RWPE2 (cell line): Measurements from ENCODE around the gene NHS.

ENCODE experiments used
- ATAC-seq: fragments of 200-7000 bp; cut with Tn5 transposase; 3 replicates; pipeline ENCODE4 v1.9.1; 2021; ENCODE audit warnings: low read depth
- DNase-seq: peaks from one replicate; pipeline ENCODE4 v3.0.0-alpha.2; 2020; ENCODE audit warnings: low spot score
- H3K27ac ChIP-seq: fragments of 450-650 bp; 2 replicates; pipeline ENCODE4 v1.5.1; 2017; ENCODE audit warnings: mild to moderate bottlenecking; ENCODE audit not compliant: poor library complexity, severe bottlenecking
- H3K27me3 ChIP-seq: fragments of 250-450 bp; sonication (Bioruptor Pico); 2 replicates; pipeline ENCODE4 v1.5.1; 2021; ENCODE audit warnings: mild to moderate bottlenecking, moderate library complexity; ENCODE audit not compliant: insufficient read depth, poor library complexity, severe bottlenecking
- H3K36me3 ChIP-seq: fragments of 250-450 bp; sonication (Bioruptor Pico); 2 replicates; pipeline ENCODE4 v1.5.1; 2020; ENCODE audit warnings: low read depth, mild to moderate bottlenecking, moderate library complexity
- H3K4me1 ChIP-seq: fragments of 250-450 bp; sonication (Bioruptor Pico); 2 replicates; pipeline ENCODE4 v1.5.1; 2021; ENCODE audit warnings: mild to moderate bottlenecking, moderate library complexity; ENCODE audit not compliant: insufficient read depth, poor library complexity, severe bottlenecking
- H3K4me3 ChIP-seq: fragments of 250-450 bp; sonication (Bioruptor Pico); 2 replicates; pipeline ENCODE4 v1.5.1; 2021; ENCODE audit warnings: mild to moderate bottlenecking, moderate library complexity; ENCODE audit not compliant: severe bottlenecking
- H3K9me3 ChIP-seq: fragments of 250-450 bp; sonication (Bioruptor Pico); 2 replicates; pipeline ENCODE4 v1.5.1; 2021; ENCODE audit warnings: mild to moderate bottlenecking, moderate library complexity; ENCODE audit not compliant: severe bottlenecking
- CTCF ChIP-seq: fragments of 450-650 bp; IDR thresholded peaks from one replicate; pipeline ENCODE4 v1.5.1; 2017; ENCODE audit warnings: mild to moderate bottlenecking, moderate library complexity; ENCODE audit not compliant: poor library complexity, severe bottlenecking

NHS gene

DNA sequence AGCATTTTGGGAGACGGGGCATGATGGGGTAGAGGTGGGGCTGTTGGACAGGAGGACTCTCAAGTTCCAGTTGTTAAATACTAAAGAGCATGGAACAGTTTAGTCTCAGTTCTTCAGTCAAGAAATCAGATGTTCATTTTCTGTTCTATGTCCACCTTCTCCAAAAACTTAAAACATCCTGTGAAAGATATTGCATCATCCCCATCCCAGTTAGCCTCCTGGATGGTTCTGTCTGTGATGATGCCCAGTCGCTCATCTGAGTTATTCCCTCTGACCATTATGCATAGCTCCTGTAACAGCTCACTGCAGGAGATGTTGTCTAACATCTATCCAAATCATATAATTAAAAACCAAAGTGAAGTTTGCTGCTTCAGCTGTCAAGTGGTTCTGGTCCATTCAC, 330.2 kb downstream of the NHS start:
- Histone ChIP-seq H3K4me3 (no peak overlapping the region), H3K4me1 (peaks cover 26% of the 10 kb centered on the region), H3K27me3 (no peaks in the 10 kb centered on the region), H3K9me3 (no peaks in the 10 kb centered on the region), H3K27ac (no peak overlapping the region), H3K36me3 (no peaks in the 10 kb centered on the region)
- ATAC-seq (no peak), DNase-seq (no peak)
- no peak for TF ChIP-seq CTCF

- Histone ChIP-seq H3K4me3 (no peak overlapping the region), H3K36me3 (no peaks in the 10 kb centered on the region), H3K27me3 (no peaks in the 10 kb centered on the region), H3K9me3 (no peaks in the 10 kb centered on the region), H3K4me1 (peaks cover 20% of the 10 kb centered on the region), H3K27ac (no peak overlapping the region)
- ATAC-seq (peak; percentile 73), DNase-seq (no peak)
- TF ChIP-seq CTCF: no peak
Observed at GRCh38 chrX:17706676-17707075, 331.7 kb downstream of the NHS start.

- Histone ChIP-seq H3K27me3 (no peaks in the 10 kb centered on the region), H3K27ac (no peak overlapping the region), H3K36me3 (no peaks in the 10 kb centered on the region), H3K4me3 (no peak overlapping the region), H3K9me3 (no peaks in the 10 kb centered on the region), H3K4me1 (peaks cover 20% of the 10 kb centered on the region)
- DNase-seq (no peak), ATAC-seq (no peak)
- no peak for TF ChIP-seq CTCF
Observed at GRCh38 chrX:17707731-17708130, 332.7 kb downstream of the NHS start.

GRCh38 chrX:17710871-17711301, 335.9 kb downstream of the NHS start:
- Histone ChIP-seq H3K36me3 (no peaks in the 10 kb centered on the region), H3K4me1 (peaks cover 13% of the 10 kb centered on the region), H3K27me3 (no peaks in the 10 kb centered on the region), H3K9me3 (no peaks in the 10 kb centered on the region), H3K27ac (no peak overlapping the region), H3K4me3 (no peak overlapping the region)
- no peak for TF ChIP-seq CTCF
- ATAC-seq: no peak
- no peak for DNase-seq

- Histone ChIP-seq H3K27me3 (no peaks in the 10 kb centered on the region), H3K4me1 (no peaks in the 10 kb centered on the region), H3K9me3 (no peaks in the 10 kb centered on the region), H3K27ac (no peak overlapping the region), H3K36me3 (no peaks in the 10 kb centered on the region), H3K4me3 (no peak overlapping the region)
- TF ChIP-seq CTCF: no peak
- ATAC-seq: no peak
- DNase-seq: no peak
Observed at GRCh38 chrX:17713288-17713687, 338.3 kb downstream of the NHS start.
